Stimulated activated CD8-positive, alpha-beta memory T cell treated with anti-CD3 and anti-CD28 coated beads, Interleukin-4, amount 100 ng/mL, for 48 hours (primary cell): ENCODE results near the gene CEMIP2.
"Not testable (repeated sequence)": the region's sequence is repeated elsewhere in the genome, so short reads cannot be mapped to it uniquely, and the experiment has no call there.

Source experiments
- DNase-seq: peaks from one replicate; pipeline ENCODE4 v3.0.0-alpha.2; 2020

Gene CEMIP2

DNA sequence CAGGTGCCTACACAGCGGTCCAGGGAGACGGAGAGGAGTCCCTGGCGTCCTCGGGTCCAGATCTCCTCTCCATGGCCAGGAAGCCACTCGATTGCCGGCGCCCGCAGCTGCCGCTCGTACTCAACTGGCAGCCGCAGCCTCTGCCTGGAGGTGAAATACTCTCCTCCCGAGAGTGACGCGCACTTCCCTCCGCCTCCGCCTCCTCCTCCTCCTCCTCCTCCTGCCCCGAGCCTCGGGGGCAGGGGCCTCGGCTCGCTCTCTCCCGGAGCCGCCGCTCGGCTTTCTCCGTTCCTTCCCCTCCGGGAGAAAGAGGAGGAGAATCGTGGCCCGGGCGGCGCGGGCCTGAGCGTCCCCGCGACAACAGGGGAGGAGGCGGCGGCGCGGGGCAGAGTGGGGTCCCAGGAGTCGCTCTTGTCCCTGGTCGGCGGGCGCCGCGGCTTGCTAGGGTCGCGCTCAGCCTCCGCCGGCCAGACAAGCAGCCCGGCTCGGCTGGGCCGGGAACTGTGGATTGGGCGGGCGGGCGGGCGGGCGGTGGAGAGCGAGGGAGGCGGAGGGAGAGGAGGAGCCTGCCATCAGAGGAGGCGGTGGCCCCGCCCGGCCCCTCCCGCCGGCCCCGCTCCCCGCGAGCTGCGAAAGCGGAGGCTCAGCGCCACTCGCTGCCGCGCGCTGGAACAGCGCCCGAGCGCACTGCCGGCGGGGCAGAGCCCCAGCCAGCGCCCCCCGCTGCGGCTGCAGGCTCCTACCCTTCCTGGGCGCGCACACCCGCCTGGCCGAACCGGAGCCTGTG lies at the start of gene CEMIP2:
Gene CEMIP2, minus strand, starts transcription at position 126 of the 787 bp plus-strand sequence. CDS start 18,140 bp downstream, outside the sequence.
- peak; percentile 88 for DNase-seq

DNA sequence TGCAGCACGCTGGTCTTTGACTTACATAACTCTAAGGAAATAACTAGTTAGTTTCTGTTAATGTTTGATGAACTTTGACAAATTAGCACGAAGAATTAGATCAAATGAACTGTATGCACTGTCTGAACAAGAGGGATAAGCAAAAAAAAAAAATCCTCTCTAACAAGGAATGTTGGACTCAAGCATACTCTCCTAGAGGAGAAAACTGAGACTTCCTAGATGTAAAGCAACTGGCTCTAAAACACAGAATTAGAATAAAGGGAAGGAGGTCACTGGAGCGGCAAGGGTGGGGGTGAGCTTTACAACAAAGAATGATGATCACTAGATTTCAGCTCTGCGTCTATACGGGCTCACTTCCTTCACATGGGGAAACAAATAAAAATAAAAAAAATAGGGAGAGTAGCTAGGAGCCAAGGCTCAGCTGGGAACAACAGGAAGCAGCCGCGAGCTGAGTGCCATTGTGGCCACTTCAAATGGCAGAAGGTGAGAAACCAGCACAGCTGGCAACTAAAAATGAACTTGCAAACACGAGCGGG lies 48.7 kb upstream of the CEMIP2 start:
- no peak for DNase-seq

DNA sequence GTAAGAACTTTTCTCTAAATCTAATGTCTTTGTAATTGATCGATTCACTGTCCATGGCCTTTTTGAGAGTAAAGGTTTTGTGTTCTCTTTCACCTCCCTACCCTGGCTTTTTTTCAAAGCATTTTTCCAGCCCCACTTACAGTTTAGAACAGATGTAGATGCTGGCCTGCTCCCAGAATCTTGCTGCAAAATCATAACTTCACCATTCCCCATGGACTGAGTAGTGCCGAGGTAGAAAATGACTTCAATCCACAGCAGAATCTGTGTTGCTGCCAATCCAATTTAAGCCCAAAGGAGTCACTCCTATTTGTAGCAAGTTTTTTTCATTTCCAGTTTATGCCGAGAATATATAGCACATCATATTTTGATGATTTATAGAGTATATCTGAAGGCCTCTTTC lies 46.5 kb upstream of the CEMIP2 start:
- DNase-seq = no peak

DNA sequence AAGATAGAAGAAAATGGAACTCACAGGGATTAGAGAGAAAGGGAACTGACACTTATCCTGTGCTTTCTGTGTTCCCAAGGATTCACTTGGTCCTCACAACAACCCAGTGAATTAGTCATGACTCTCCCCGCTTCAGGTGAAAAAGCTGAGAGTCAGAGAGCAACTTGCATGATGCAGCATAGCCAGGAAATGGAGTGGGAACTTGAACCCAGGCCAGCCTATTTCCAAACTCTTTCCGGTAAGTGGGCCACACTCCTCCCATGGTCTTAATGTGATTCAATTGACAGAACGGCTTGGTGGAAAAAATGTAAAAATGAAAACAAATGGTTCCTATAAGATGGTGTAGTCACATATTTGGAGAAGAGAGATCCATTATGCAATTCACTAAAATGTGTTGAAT lies 45.9 kb upstream of the CEMIP2 start:
- DNase-seq = no peak

- DNase-seq = no peak
Measured at GRCh38 chr9:71812385-71812784, 44.1 kb upstream of the CEMIP2 start.

- DNase-seq = no peak
Measured at GRCh38 chr9:71808068-71808467, 39.8 kb upstream of the CEMIP2 start.

DNA sequence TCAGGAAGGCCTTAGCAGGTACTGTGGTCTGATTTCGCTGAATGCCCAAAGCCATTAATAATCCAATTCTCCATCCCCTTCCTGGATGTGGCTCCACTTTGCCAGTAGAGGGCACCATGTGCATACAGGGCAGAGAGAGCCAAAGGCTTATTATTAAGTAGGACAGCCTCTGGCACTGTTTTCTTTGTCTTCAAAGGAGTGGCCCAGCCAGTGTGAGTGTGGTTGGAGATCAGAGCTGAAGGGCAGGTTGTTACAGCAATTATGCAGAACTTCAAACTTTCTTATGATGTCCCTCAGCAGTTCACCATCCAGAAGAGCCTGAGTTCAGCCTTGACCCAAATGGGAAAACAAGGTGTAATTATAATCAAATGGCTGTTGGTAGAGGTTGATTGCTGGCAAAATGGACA lies 38.6 kb upstream of the CEMIP2 start:
- peak; percentile 65 for DNase-seq

DNA sequence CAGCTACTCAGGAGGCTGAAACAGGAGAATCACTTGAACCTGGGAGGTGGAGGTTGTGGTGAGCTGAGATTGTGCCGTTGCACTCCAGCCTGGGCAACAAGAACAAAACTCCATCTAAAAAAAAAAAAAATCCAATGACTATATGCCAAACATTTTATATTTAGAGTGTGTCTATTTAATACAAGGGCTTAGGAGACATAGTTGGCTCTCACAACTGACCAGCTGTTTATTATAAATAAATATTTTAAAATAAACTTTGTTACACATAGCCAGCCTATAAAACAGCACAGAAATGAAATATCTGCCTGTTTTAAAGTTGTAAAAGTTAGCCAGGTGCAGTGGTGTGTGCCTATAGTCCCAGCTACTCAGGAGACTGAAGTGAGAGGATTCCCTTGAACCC lies 36.8 kb upstream of the CEMIP2 start:
- DNase-seq = not testable (repeated sequence)

GRCh38 chr9:71801826-71802225 lies 33.5 kb upstream of the CEMIP2 start:
- no peak for DNase-seq

- no peak for DNase-seq
Measured at GRCh38 chr9:71797266-71797665, 29.0 kb upstream of the CEMIP2 start.

DNA sequence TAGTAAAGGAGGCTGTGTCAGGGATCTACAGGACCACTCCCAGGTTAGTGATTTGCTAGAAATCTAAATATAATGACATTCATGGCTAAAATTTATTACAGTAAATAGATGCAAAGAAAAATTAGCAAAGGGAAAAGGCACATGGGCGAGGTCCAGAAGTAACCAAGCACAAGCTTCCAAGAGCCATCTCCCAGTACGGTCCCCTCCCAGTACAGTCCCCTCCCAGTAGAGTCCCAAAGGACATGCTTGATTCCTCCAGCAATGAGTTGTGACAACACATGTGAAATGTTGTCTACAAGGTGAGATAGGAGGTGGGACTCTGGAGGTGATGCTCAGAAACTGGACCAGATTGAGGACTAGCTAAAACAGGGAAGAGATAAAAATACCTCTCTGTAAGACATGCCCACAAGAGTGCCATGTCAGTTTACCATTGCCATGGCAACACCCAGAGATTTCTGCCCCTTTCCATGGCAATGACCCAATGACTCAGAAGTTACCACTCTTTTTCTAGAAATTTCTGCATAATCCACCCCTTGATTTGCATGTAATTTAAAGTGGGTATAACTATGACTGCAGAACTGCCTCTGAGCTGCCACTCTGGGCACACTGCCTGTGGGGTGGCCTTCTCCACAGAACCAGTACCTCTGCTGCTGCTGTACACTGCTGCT lies 27.9 kb upstream of the CEMIP2 start:
- no peak for DNase-seq

- no peak for DNase-seq
Measured at GRCh38 chr9:71795097-71795813, 26.9 kb upstream of the CEMIP2 start.

GRCh38 chr9:71793386-71794105 lies 25.2 kb upstream of the CEMIP2 start:
- DNase-seq = no peak

DNA sequence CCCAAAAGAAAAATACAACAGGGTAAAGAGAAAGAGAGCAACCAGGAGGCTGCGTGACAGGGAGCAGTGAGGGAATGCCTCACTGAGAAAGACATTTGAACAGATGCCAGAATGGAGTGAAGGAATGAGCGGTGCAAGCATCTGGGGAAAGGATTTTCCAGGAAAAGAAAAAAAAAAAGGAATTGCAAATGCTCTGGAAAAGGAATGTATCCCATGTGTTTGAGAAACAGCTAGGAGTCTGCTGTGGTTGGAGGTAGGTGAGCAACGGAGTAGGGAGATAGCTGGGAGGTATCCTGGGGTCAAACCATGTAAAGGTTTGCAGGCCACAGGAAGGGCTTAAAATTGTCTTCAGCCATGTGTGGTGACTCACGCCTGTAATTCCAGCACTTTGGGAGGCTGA lies 23.6 kb upstream of the CEMIP2 start:
- DNase-seq = no peak

DNA sequence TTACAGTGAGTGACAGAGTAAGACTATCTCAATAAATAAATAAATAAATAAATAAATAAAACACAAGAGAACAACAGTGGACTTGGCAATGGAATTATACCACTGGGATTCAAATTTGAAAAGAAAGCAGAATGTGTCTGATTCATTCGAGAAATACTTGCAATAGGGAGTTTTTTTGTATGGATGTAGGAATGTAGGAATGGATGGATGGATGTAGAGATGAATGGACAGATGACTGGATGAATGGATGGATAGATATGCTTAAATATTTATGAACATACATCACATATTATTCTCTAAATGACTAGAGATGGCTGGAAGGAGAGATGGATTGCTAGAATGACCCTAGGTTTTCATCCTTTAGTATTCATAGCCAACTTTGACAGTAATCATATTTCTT lies 22.0 kb upstream of the CEMIP2 start:
- no peak for DNase-seq

DNA sequence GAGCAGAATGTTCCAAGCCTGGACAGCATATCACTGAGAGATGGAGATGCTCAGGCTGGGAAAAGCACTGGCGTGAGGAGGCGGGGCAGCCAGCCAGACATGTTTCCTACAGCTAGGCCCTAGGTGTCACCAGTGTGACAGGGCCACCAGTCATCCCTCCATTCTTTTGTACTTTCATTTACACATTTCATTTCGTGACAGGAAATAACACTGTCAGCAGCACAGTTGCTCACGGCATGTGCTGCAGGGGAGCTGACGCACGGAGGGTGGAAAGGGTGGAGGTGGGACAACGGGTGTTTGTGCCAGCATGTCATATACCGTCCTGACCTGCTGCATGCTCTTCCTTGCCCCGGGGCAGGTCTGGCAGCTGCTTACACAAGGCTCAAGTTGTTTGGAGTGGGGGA lies 14.8 kb upstream of the CEMIP2 start:
- DNase-seq = peak; percentile 85

DNA sequence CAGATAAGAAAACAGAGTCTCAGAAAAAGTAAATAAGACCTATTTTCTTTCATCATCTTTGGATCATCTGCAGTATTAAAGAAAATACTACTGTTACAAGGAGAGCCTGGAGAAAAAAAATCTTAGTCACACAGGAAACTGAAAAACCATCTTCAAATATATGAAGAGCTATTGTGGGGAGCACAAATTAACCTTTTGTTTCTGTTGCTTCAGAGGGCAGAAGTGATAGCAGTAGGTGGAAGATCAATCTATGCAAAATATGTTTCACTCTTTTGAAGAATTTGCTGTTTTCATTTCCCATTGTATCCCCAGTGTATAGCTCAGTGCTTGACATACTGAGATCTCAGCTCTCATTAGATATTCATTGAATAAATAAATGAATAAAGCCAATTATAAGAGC lies 13.1 kb upstream of the CEMIP2 start:
- no peak for DNase-seq

DNA sequence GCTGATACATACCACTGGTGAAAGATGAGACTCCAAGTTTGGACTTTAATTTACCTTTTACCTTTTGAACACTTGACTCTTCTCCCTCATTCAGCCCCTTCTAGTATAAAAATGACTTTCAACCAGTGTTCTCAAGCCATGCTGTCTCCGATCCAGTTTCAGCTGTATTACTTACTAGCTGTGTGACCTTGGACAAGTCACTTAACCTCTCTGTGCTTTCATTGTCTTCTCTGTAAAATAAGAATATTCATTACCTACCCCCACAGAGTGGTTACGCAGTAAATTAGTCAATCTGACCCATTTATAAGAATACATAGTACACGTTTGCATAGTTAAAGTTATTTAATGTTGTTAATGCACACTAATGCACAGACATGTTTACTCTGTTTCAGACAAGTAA lies 12.6 kb upstream of the CEMIP2 start:
- no peak for DNase-seq

DNA sequence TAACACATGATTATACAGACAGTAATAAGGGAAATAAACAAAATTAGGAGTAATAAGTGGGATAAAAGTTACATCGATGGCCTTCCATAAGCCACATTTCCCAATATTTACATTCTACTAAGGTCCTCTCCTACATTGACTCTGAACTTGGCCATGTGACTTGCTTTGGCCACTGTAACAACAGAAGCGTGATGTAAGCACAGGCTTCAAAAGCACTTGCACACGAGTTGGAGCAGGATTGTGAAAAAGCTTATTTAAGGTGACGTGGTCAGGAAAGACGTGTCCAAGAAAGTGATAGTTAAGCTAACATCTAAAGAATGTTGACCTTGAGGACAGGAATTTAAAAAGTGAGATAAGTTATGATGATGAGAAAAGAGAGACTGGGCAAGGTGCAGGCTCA lies 9.8 kb upstream of the CEMIP2 start:
- no peak for DNase-seq

DNA sequence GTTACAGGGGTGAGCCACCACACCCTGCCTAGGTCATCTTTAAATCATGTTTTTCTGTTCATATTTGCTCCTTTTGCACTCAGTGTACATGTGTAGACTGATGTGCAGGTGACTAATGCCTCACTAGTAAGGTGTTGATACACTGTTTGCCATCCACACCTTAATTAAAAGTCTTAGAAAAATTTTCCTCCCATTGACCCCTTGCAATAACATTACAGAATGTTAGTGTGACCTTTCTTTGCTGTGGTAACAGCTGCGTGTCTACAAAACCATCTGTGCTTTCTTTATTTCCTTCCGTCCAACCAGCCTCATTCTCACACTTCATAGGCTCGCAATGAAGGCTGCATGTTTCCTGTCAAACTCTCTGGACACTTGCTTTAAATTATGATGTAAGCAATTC lies 6.6 kb upstream of the CEMIP2 start:
- no peak for DNase-seq

- DNase-seq = no peak
Measured at GRCh38 chr9:71772726-71773125, 4.4 kb upstream of the CEMIP2 start.

DNA sequence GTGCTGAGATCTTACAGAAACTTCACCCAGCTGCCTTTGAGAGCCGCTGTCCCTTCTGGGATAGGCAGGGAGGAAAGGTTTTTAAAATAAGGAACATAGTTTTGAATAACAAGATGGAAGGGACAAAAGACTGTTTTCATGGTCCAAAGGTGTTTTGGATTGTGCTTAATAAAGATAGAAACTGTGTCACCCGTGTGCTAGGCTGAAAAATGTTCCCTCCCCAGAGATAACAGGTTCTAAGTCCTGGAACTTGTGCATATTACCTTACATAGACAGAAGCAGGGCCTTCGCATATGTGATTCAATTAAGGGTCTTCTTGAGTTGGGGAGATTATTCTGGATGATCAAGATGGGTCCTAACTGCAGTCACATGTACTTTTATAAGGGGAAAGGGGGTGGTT lies 1.9 kb upstream of the CEMIP2 start:
- no peak for DNase-seq
